ENCODE data around the gene GPR155.
"Not testable (repeated sequence)": the region's sequence is repeated elsewhere in the genome, so short reads cannot be mapped to it uniquely, and the experiment has no call there.

GPR155 gene

DNA sequence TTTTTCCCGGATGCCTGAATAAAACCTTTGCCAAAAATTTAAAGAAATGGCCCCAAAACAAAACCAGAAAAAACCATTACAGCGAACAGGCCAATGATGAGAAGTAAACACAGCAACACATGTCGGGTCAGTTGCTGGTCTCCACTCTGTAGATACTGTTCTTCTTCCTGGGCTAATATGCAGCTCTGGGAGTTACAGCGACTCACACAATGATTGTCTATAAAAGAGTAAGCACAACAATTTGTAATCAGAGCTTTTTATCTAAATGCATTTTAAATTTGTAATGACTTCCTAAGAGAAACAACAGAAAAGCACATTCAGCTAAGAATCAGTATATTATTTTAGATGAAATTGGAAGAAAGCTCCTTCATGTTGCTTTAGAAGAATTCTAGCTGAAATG, 40.3 kb downstream of the GPR155 start:
- DNase-seq, result no peak

DNA sequence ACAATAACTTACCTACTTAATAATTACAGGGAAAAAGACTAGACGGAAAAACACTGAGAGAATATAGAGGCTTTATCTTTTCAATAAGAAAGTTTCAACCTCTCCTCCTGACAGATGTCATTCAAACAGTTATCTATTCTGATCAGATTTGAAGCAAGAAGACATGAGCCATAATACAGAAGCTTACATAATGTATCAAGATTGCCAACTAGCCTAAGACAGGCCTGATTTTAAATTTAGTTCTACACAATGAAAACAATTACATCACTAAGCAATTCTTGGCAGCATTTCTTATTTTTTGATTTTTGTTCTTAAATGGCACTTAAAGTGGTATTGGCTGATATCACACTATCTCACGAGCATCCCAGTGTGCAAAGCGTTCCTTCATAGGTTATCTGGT, 41.6 kb downstream of the GPR155 start:
- intact Hi-C loops (cut with DNase I), result no loop called here
- DNase-seq, result no peak

More for the DNA sequence above, 40.3 kb downstream of the GPR155 start:
- intact Hi-C loops (cut with DNase I), result no loop called here

GRCh38 chr2:174444761-174445160, 42.1 kb downstream of the GPR155 start:
- no peak for DNase-seq
- intact Hi-C loops (cut with DNase I), result no loop called here

- intact Hi-C loops (cut with DNase I), result no loop called here
- no peak for DNase-seq
These were observed 44.0 kb downstream of the GPR155 start for GRCh38 chr2:174442546-174443510.

GRCh38 chr2:174439950-174440349, 46.9 kb downstream of the GPR155 start:
- no peak for DNase-seq
- intact Hi-C loops (cut with DNase I), result no loop called here

- intact Hi-C loops (cut with DNase I), result no loop called here
- DNase-seq, result no peak
These were observed 47.5 kb downstream of the GPR155 start for GRCh38 chr2:174439323-174439722.

DNA sequence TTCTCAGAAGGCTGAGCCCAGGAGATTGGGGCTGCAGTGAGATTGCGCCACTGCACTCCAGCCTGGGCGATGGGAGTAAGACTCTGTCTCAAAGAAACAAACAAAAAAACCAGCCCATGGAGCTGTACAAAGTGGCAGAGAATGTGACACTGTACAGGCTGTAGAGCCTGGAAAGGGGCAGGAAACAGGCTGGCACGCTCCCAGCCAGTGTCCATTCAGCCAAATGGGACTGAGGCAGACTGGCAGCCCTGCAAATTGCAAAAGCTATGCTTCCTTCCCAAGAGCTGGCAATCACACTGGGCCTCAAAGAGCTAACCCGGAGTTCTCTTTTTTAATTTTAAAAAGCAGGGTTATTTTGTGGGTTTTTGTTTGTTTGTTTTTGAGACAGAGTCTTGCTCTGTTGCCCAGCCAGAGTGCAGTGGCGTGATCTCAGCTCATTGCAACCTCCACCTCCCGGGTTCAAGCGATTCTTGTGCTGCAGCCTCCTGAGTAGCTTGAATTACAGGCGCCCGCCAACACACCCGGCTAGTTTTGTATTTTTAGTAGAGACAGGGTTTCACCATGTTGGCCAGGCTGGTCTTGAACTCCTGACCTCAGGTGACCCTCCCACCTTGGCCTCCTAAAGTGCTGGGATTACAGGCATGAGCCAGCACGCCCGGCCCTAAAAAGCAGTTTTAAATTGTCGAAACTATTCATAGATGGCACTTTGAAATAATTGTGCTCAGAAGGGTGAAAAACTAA, 48.5 kb downstream of the GPR155 start:
- DNase-seq, result peak; percentile 56 to 95 (median 88)
- intact Hi-C loops (cut with DNase I), result no loop called here

- intact Hi-C loops (cut with DNase I), result no loop called here
- DNase-seq, result no peak
These were observed 50.5 kb downstream of the GPR155 start for GRCh38 chr2:174436351-174436750.

GRCh38 chr2:174431902-174432301, 54.9 kb downstream of the GPR155 start:
- DNase-seq, result no peak
- intact Hi-C loops (cut with DNase I), result no loop called here

DNA sequence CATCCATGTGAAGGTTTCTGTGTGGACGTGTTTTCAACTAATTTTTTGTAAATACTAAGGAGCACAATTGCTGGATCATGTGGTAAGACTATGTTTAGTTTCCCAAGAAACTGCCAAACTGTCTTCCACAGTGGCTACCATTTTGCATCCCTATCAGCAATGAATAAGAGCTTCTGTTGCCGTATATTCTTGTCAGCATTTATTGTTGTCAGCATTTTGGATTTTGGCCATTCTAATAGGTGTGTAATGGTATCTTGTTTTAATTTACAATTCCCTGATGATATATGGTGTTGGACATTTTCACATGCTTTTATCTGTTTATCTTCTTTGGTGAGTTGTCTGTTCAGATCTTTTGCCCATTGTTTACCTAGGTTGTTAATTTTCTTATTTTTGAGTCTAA, 56.8 kb downstream of the GPR155 start:
- intact Hi-C loops (cut with DNase I), result no loop called here
- no peak for DNase-seq

GRCh38 chr2:174428214-174428613, 58.6 kb downstream of the GPR155 start:
- DNase-seq, result no peak
- intact Hi-C loops (cut with DNase I), result no loop called here

DNA sequence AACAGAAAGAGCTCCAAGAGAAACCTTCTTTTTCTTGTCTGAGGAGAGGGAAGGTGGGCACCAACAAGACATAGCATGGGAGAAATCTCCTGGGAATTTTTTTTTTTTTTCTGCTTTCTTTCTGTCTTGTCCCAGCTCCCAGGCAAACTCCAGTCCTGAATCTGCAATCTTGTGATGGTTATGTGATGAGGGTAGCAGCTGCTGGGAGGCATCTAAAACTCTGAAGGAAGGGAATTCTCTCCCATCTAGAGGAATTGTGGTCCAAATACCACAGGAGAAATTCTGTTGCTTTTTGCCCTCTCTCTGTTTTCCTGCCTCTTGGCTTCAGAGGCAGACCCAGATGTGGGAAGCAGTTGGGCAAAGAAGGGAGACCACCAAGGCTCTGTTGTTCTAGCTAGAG, 74.6 kb downstream of the GPR155 start:
- intact Hi-C loops (cut with DNase I), result no loop called here
- no peak for DNase-seq

- intact Hi-C loops (cut with DNase I), result not testable (repeated sequence)
These were observed 76.8 kb downstream of the GPR155 start for GRCh38 chr2:174410039-174410438.

DNA sequence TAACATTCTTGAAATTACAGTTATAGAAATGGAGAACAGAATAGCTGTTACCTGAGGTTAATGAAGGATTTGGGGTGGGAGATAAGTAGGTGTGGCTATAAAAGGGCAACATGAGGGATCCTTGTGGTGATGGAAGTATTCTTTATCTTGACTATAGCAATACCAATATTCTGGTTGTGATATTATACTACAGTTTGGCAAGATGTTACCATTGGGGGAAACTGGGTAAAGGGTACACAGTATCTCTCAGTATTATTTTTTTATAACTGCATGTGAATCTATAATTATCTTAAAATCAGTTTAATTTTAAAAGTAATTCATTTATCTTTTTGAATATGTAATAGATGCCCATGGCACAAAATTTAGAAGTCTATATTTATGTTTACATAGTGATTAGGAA, 83.2 kb downstream of the GPR155 start:
- intact Hi-C loops (cut with DNase I), result no loop called here
- DNase-seq, result no peak

More at GRCh38 chr2:174410039-174410438, 76.8 kb downstream of the GPR155 start:
- DNase-seq, result not testable (repeated sequence)

DNA sequence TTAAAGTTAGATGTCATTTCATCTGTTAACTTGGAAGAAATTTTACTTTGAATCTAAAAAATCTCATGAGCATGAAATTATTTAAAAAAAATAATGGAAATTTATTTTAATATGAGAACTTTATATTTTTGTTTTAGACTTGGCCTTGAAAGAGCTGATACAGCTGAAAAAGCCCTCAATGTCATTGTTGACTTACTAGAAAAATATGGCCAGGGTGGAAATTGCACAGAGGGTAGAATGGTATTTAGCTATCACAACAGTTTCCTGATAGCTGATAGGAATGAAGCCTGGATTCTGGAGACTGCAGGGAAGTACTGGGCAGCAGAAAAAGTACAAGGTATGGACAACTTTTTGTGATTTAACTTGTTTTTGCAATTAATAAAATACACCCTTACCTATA, 86.0 kb downstream of the GPR155 start:
- no peak for DNase-seq
- intact Hi-C loops (cut with DNase I), result no loop called here

DNA sequence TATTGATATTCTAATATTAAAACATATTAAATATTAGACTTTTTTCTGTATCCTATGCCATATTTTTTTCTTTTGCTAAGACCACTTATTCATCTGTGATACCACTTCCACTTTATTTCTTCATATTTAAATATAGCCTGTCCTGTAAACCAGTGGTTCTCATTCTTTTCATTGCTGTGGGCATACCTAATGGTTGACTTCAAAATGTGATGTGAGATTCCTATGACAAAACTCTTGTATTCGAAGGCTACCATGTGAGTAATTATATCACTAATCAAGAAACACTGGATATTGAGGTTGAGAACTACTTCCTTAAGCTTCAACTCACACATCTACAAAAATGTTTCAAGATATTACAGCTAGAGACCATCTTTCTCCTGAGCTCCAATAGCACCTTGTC, 87.7 kb downstream of the GPR155 start:
- DNase-seq, result no peak
- intact Hi-C loops (cut with DNase I), result no loop called here

DNA sequence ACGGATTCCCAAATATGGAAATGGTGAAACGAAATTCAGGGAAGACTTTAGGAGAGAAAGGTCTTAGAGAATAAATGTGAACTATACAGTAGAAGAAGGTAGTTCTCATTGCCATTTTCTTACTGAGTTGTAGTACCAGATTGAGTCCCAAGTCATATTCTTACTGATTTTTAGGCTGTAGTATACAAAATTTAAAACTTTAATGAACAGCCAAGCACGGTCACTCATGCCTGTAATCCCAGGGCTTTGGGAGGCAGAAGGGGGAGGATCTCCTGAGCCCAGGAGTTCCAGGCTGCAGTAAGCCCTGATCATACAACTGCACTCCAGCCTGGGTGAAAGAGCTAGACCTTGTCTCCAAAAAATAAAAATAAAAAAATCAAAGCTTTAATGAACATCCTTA, 89.1 kb downstream of the GPR155 start:
- intact Hi-C loops (cut with DNase I), result no loop called here
- no peak for DNase-seq

DNA sequence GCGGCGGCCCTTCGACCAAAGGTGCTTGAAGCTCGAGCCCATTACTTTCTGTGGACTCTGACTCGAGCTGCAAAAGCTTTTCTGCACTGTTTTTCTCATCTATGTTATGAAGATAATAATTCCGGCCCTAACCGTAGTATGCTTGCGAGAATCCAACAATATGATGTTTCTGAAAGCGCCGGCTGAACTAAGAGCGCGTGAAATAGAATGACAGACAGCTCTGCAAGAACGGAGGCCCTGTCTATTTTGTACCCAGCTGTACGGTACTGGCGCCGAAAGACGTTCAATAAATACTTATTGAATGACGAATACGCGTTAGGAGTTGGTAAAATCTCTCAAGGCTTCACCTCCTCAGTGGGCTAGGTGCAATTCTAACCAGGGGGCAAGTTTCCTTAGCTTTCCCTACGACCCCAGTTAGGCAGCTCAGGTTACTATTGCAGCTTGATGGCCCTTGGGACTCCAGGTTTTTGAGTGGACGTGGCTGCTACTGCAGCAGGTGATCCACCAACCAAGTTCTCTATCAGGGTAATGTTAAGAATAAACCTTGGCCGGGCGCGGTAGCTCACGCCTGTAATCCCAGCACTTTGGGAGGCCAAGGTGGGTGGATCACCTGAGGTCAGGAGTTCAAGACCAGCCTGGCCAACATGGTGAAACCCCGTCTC, 90.7 kb downstream of the GPR155 start:
- intact Hi-C loops (cut with DNase I), result no loop called here
- DNase-seq, result peak in 8 of 42 donors; percentile 9 to 49 (median 24)

DNA sequence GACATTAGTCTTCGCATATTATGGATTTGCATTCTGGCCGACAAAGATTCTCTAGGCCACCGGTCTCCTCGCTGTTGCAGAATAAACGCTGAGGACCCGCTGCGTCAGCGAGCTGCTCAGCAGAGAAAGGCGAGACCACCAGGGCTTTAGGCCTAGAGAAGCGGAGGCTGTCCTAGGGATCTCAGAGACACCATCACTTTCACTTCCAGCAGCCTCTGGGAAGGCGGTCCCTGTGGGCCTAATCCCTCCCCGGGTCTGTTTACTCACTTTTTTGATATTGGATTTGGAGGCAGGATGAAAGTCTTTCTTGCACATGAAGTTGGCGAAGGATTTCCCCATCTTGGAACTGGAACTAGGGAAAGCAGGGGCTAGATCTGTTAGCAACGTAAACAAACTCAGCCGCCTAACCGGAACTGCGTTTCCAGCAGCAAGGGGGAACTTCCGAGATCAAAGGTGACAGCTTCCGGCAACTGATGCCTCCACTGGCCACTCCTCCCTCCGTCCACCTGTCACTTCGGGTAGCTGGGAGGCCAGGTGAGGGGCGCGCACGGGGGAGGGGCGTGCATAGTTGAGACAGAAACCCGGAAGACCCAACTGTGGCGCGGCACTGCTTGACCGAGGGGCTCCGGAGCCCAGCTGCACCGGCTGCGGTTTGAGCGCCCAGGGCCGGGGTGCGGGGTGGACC, 91.4 kb downstream of the GPR155 start, which contains the start of gene SCRN3:
Gene SCRN3 (plus strand): TSS at position 447 of the 685 bp plus-strand sequence. CDS start 2,554 bp downstream, outside the sequence.
- DNase-seq, result peak; percentile 72 to 95 (median 87)
- intact Hi-C loops (cut with DNase I), result no loop called here
